ENCODE results near the gene NR1I2. TPM values are rescaled to one million over a fixed set of nuclear protein-coding genes. Genes with fewer than 3 reads are reported as not detected.

NR1I2 gene
- total RNA-seq (2022; extraction: Qiagen RNA extraction; ENCODE audit: low read depth) = not detected in 5 replicates

GRCh38 chr3:119781330-119782198 lies at the start of gene NR1I2:
NR1I2 (plus strand) TSS chr3:119782101.

Other genes with a start within 250 kb of the NR1I2 start
- gene CD80, start 222.5 kb upstream of the NR1I2 start, total RNA-seq (2022; extraction: Qiagen RNA extraction; ENCODE audit: low read depth) = not detected in 5 replicates
- gene ADPRH, start 202.6 kb upstream of the NR1I2 start, total RNA-seq (2022; extraction: Qiagen RNA extraction; ENCODE audit: low read depth) = 2.8 to 3.3 TPM (median 3.0 TPM) in 5 replicates
- 0.11 to 0.56 TPM (median 0.44 TPM) in 5 replicates for gene PLA1A, start 184.2 kb upstream of the NR1I2 start, total RNA-seq (2022; extraction: Qiagen RNA extraction; ENCODE audit: low read depth)
- gene POPDC2, start 121.5 kb upstream of the NR1I2 start, total RNA-seq (2022; extraction: Qiagen RNA extraction; ENCODE audit: low read depth) = 0.09 to 0.79 TPM (median 0.21 TPM) in 5 replicates
- gene COX17, start 104.7 kb upstream of the NR1I2 start, total RNA-seq (2022; extraction: Qiagen RNA extraction; ENCODE audit: low read depth) = 98.6 to 134 TPM (median 107 TPM) in 5 replicates
- 0.11 to 0.43 TPM (median 0.31 TPM) in 4 of 5 replicates, not detected in the other for gene CFAP91, start 79.1 kb upstream of the NR1I2 start, total RNA-seq (2022; extraction: Qiagen RNA extraction; ENCODE audit: low read depth)